NB4 (cell line): Measurements from ENCODE around the gene NTN1.

Experiments used
- DNase-seq: peaks from one replicate; pipeline ENCODE4 v3.0.0; 2010; ENCODE audit warnings: low read depth
- H3K4me3 ChIP-seq: one replicate; pipeline ENCODE4 v1.5.1; 2011; ENCODE audit warnings: mild to moderate bottlenecking, low read depth, low read length, moderate library complexity
- CTCF ChIP-seq: IDR thresholded peaks from one replicate; pipeline ENCODE4 v1.5.1; 2012; ENCODE audit warnings: low read depth, low read length
- MYC ChIP-seq: IDR thresholded peaks from 2 replicates; pipeline ENCODE4 v1.6.1; 2011; ENCODE audit warnings: low read depth, low read length
- POLR2A ChIP-seq: IDR thresholded peaks from 2 replicates; pipeline ENCODE4 v1.6.1; 2011; ENCODE audit warnings: mild to moderate bottlenecking; ENCODE audit not compliant: insufficient read length; ENCODE audit errors: extremely low read depth
- TF ChIP-seq, protein P1 (sequence below): IDR thresholded peaks from 2 replicates; pipeline ENCODE4 v1.6.1; 2011; ENCODE audit warnings: low read depth, low read length

NTN1 gene

DNA sequence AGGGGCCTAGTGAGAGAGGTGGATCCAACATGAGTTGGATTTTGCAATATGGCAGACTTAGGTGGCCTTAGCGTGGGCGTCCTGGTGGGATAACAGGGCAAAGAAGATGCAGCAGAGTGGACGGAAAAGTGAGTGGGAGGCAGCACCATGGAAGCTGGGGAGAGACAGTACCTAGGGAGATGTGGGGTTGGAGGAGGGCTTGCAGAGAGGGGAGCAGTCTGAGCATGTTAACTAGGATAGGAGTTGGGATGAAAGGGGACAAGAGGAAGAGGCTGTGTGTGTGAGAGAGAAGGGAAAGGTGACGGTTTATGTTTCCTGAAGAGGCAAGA lies 120.1 kb downstream of the NTN1 start:
- TF ChIP-seq, protein P1, sequence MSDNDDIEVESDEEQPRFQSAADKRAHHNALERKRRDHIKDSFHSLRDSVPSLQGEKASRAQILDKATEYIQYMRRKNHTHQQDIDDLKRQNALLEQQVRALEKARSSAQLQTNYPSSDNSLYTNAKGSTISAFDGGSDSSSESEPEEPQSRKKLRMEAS, result no peak
- TF ChIP-seq CTCF, result no peak
- TF ChIP-seq MYC, result no peak
- no peak for TF ChIP-seq POLR2A
- no peak for DNase-seq
- no peak overlapping the region for H3K4me3 ChIP-seq

GRCh38 chr17:9142772-9143494 lies 121.6 kb downstream of the NTN1 start:
- TF ChIP-seq CTCF, result no peak
- no peak for TF ChIP-seq MYC
- no peak for TF ChIP-seq POLR2A
- TF ChIP-seq, protein P1, result no peak
- H3K4me3 ChIP-seq, result no peak overlapping the region
- DNase-seq, result no peak

- TF ChIP-seq, protein P1, result no peak
- TF ChIP-seq CTCF (no peak), POLR2A (no peak), MYC (no peak)
- DNase-seq, result no peak
Measured at GRCh38 chr17:9144502-9145249, 123.4 kb downstream of the NTN1 start.

DNA sequence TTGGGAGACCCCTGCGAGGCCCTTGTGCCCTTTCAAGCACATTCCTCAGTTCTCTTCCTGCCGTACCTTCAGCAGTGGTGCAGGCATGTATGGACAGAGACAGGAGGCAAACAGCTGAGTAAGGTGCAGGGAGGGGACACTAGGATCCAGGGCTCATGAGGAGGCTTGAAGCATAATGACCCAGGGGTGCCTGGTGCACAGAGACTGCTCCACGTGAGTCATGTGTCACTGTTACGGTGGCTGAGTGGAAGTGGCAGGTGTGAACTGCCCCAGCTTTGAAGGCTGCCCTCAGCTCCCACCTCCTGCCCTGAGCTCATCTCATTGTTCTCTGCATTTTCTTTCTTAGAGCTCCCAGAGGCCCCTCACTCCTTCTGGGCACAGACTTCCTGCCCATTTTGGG lies 124.8 kb downstream of the NTN1 start:
- TF ChIP-seq CTCF, result no peak
- no peak for TF ChIP-seq POLR2A
- no peak for TF ChIP-seq MYC
- TF ChIP-seq, protein P1, result no peak
- no peak overlapping the region for H3K4me3 ChIP-seq

More at GRCh38 chr17:9144502-9145249, 123.4 kb downstream of the NTN1 start:
- no peak overlapping the region for H3K4me3 ChIP-seq

GRCh38 chr17:9148905-9149525 lies 127.7 kb downstream of the NTN1 start:
- H3K4me3 ChIP-seq, result no peak overlapping the region
- DNase-seq, result no peak
- TF ChIP-seq POLR2A (no peak), CTCF (no peak), MYC (no peak)
- TF ChIP-seq, protein P1, result no peak

More for the DNA sequence above, 124.8 kb downstream of the NTN1 start:
- DNase-seq, result no peak
